PC-9 (cell line): Measurements from ENCODE around the gene CDK12. TPM values are rescaled to one million over a fixed set of nuclear protein-coding genes. Genes with fewer than 3 reads are reported as not detected.

Experiments
- BruUV-seq: library from RNA; stranded (reverse); fragments of 400-500 nt; replicated peaks from 2 replicates; lab custom pipeline; 2021; lab: Mats Ljungman, UMichigan
- CTCF ChIA-PET: fragments of 300-600 bp; sonication (Branson Sonifier 250); formaldehyde crosslinking; loops from one replicate; lab custom pipeline; 2022; ENCODE audit warnings: antibody characterized with exemption; lab: Charles Lee
- POLR2A ChIA-PET: fragments of 300-600 bp; sonication (Branson Sonifier 250); formaldehyde crosslinking; loops from one replicate; lab custom pipeline; 2022; ENCODE audit warnings: antibody characterized with exemption; ENCODE audit not compliant: unreplicated experiment; lab: Charles Lee
- DNase-seq, 2 experiments: peaks; one replicate each; pipeline versions ENCODE4 v3.0.0 to v3.0.0-alpha.2; 2015 to 2022; ENCODE audit warnings: mixed read lengths in 1 of 2
- H2AFZ ChIP-seq: fragments of 200-600 bp; sonication (generic); 2 replicates; pipeline ENCODE4 v1.8.1; 2017; ENCODE audit warnings: antibody characterized with exemption
- H3F3A ChIP-seq: fragments of 200-600 bp; sonication (generic); 2 replicates; pipeline ENCODE4 v1.8.1; 2017; ENCODE audit warnings: antibody characterized with exemption, mild to moderate bottlenecking, low read depth; ENCODE audit not compliant: insufficient read depth
- H3K27ac ChIP-seq: fragments of 200-600 bp; sonication (generic); 2 replicates; pipeline ENCODE4 v1.6.1; 2016; ENCODE audit warnings: mixed run types
- H3K27me3 ChIP-seq: fragments of 200-600 bp; sonication (generic); 2 replicates; pipeline ENCODE4 v1.6.1; 2016; ENCODE audit warnings: low read depth, mixed run types; ENCODE audit not compliant: insufficient read depth
- H3K36me3 ChIP-seq: fragments of 200-600 bp; sonication (generic); 2 replicates; pipeline ENCODE4 v1.6.1; 2016; ENCODE audit warnings: low read depth, mixed run types
- H3K4me1 ChIP-seq: fragments of 200-600 bp; sonication (generic); replicated peaks from 2 replicates; pipeline ENCODE4 v1.6.1; 2016; ENCODE audit warnings: mixed run types; ENCODE audit not compliant: insufficient read depth
- H3K4me2 ChIP-seq: fragments of 200-600 bp; sonication (generic); 2 replicates; pipeline ENCODE4 v1.6.1; 2017; ENCODE audit warnings: mixed run types
- H3K4me3 ChIP-seq: fragments of 200-600 bp; sonication (generic); 2 replicates; pipeline ENCODE4 v1.6.1; 2016; ENCODE audit warnings: mixed run types
- H3K79me2 ChIP-seq: fragments of 200-600 bp; sonication (generic); 2 replicates; pipeline ENCODE4 v1.6.1; 2017; ENCODE audit warnings: low read depth, mixed run types
- H3K9me2 ChIP-seq: fragments of 200-600 bp; sonication (generic); 2 replicates; pipeline ENCODE4 v1.8.1; 2017; ENCODE audit warnings: mild to moderate bottlenecking; ENCODE audit not compliant: insufficient read depth
- H3K9me3 ChIP-seq: fragments of 200-600 bp; sonication (generic); 2 replicates; pipeline ENCODE4 v1.8.1; 2016; ENCODE audit warnings: low read depth; ENCODE audit not compliant: insufficient read depth
- H4K20me1 ChIP-seq: fragments of 200-600 bp; sonication (generic); 2 replicates; pipeline ENCODE4 v1.8.1; 2017; ENCODE audit not compliant: insufficient read depth
- EZH2 ChIP-seq: fragments of 200-600 bp; sonication (generic); IDR thresholded peaks from 2 replicates; pipeline ENCODE4 v1.8.0; 2017; ENCODE audit warnings: antibody characterized with exemption, low read depth
- intact Hi-C: fragments of 100-400 bp; cut with micrococcal nuclease; formaldehyde crosslinking; loops from one replicate; pipeline ENCODE4 v1.10.0; 2022; ENCODE audit not compliant: unreplicated experiment
- total RNA-seq: library from RNA; stranded (reverse); gene quantifications from 2 replicates; pipeline ENCODE4 v1.2.3, GENCODE V29; 2021
- TF ChIP-seq, protein P1 (sequence below): fragments of 200-600 bp; sonication (generic); conservative IDR thresholded peaks from 2 replicates; pipeline ENCODE4 v1.6.1; 2017; ENCODE audit warnings: mixed run types, antibody characterized with exemption, mild to moderate bottlenecking, moderate library complexity

Gene CDK12
- total RNA-seq, 1 experiment from 2014 or later = 64.3 TPM

DNA sequence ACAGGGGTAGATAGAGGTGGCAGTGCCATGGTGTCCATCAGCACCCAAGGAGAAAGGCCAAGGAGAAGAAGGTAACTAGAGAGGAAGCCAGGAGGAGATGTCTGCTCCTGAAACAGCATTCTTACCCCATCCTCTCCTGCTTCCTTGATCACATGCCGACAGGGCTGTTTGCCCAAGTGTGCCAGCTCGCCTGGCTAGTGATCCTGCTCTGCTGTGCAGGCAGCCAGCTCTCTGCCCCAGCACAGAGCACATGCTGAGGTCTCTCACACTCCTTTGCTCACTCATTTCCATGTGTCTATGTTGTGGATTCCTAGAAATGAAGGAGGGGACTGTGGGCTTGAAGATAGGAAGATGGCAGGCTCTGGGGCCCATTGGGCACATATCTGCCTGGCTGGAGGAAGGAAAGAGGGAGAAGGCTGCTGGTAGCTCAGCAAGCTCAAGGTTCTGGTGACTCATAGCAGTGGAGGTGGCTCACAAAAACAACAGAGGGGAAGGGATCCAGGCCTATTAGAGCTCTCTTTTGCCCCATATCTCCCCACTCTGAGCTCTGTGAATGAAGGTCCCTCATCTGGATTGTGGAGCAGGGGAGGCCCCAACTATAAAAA lies 92.2 kb downstream of the CDK12 start:
- H3K4me2 ChIP-seq = no peak overlapping the region
- no peaks in the 10 kb centered on the region for H4K20me1 ChIP-seq
- BruUV-seq = no TSS peak
- no peaks in the 10 kb centered on the region for H3K79me2 ChIP-seq
- no peaks in the 10 kb centered on the region for H3K9me3 ChIP-seq
- CTCF ChIA-PET = interaction anchor here (1.3 kb wide), 2 partner anchors 68 to 70 kb away, joined by 5 to 7 read pairs; no protein-coding TSS in a partner anchor
- no peak overlapping the region for H2AFZ ChIP-seq
- TF ChIP-seq, protein P1, sequence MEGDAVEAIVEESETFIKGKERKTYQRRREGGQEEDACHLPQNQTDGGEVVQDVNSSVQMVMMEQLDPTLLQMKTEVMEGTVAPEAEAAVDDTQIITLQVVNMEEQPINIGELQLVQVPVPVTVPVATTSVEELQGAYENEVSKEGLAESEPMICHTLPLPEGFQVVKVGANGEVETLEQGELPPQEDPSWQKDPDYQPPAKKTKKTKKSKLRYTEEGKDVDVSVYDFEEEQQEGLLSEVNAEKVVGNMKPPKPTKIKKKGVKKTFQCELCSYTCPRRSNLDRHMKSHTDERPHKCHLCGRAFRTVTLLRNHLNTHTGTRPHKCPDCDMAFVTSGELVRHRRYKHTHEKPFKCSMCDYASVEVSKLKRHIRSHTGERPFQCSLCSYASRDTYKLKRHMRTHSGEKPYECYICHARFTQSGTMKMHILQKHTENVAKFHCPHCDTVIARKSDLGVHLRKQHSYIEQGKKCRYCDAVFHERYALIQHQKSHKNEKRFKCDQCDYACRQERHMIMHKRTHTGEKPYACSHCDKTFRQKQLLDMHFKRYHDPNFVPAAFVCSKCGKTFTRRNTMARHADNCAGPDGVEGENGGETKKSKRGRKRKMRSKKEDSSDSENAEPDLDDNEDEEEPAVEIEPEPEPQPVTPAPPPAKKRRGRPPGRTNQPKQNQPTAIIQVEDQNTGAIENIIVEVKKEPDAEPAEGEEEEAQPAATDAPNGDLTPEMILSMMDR = no peak
- no peak for TF ChIP-seq EZH2
- no peaks in the 10 kb centered on the region for H3K27me3 ChIP-seq
- no peaks in the 10 kb centered on the region for H3K9me2 ChIP-seq
- no peaks in the 10 kb centered on the region; the same call in 1 of the 2 replicates for H3K4me1 ChIP-seq
- no peak overlapping the region for H3K4me3 ChIP-seq
- H3K36me3 ChIP-seq = no peaks in the 10 kb centered on the region
- no peak overlapping the region for H3K27ac ChIP-seq
- H3F3A ChIP-seq = peaks cover 4% of the 10 kb centered on the region; the same call in 1 of the 2 replicates
- POLR2A ChIA-PET = interaction anchor here (0.6 kb wide), 1 partner anchor 50 kb away, joined by 3 read pairs; no protein-coding TSS in a partner anchor
- DNase-seq = peak; percentile 24 to 60
- intact Hi-C loops = no loop called here

DNA sequence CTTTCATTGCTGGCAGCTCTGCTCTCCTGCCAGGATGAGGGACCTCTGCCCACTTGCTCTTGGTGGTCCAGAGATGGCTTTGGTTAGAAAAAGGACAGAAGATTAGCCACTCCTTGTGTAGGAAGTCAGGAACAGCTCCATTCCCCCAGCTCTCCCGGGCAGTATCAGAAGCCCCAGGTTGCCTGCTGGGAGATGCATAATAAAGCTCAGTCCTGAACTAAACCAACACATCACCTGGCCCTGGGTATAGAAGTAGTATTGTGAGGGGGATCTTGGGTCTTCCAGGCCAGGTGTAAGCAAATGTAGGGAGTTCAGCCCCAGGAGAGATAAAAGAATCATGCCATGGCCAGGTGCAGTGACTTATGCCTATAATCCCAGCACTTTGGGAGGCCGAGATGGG lies 94.1 kb downstream of the CDK12 start:
- Histone ChIP-seq H3K27me3 (no peaks in the 10 kb centered on the region), H3K9me2 (no peaks in the 10 kb centered on the region), H2AFZ (no peak overlapping the region), H3K79me2 (no peaks in the 10 kb centered on the region), H3K4me2 (no peak overlapping the region), H3K27ac (no peak overlapping the region), H3K4me1 (no peaks in the 10 kb centered on the region; the same call in 1 of the 2 replicates), H3K9me3 (no peaks in the 10 kb centered on the region), H3K4me3 (no peak overlapping the region), H4K20me1 (no peaks in the 10 kb centered on the region), H3K36me3 (no peaks in the 10 kb centered on the region), H3F3A (peaks cover 4% of the 10 kb centered on the region; the same call in 1 of the 2 replicates)
- DNase-seq = no peak
- ChIA-PET POLR2A (no interaction called here), CTCF (no interaction called here)
- TF ChIP-seq EZH2 = no peak
- TF ChIP-seq, protein P1 = no peak
- no TSS peak for BruUV-seq
- intact Hi-C loops = no loop called here

DNA sequence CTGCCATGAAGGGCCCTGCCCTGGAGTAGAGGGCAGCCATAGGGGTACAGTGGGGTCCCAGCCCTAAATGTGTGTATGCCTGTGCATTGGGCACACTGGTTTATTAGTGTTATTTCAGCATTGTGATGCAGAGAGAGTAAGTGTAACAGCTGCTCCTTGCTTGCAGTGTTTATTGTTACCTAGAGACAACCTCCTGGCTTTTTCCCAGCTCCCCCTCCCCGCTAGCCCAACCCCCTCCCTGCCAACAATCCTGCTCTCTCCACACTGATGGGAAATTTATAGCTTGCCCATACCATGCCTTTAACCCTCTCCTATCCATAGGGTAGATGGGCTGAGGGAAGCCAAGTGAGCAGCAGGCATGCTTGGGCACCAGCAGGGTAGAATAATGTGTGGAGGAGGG lies 95.1 kb downstream of the CDK12 start:
- Histone ChIP-seq H3K4me2 (no peak overlapping the region), H2AFZ (no peak overlapping the region), H3F3A (peaks cover 4% of the 10 kb centered on the region; the same call in 1 of the 2 replicates), H3K36me3 (no peaks in the 10 kb centered on the region), H3K27ac (no peak overlapping the region), H3K4me1 (no peaks in the 10 kb centered on the region; the same call in 1 of the 2 replicates), H3K27me3 (no peaks in the 10 kb centered on the region), H3K9me2 (no peaks in the 10 kb centered on the region), H3K4me3 (no peak overlapping the region), H4K20me1 (no peaks in the 10 kb centered on the region), H3K9me3 (no peaks in the 10 kb centered on the region), H3K79me2 (no peaks in the 10 kb centered on the region)
- TF ChIP-seq, protein P1 = no peak
- TF ChIP-seq EZH2 = no peak
- ChIA-PET POLR2A (no interaction called here), CTCF (no interaction called here)
- DNase-seq = no peak
- BruUV-seq = no TSS peak
- intact Hi-C loops = no loop called here
